ENCODE measurements around the gene KIF20B.

DNA sequence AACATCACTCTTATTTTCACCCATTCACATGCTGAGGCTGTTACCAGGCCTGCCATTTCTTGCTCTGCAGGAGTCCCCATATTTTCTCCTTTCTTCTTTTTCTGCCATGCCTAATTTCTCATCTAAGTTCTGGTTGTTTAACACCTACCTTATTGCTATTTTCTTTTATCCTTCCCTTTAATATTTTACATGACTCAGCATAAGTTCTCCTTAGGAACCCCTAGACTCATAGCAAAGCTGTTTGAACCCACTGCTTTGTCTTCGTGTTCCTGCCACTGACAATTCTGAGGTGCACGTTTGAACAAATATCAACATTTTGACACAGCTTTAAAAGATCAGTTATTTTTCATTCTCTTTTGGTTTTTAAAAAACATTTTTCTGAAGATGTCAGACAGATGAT, 98.2 kb downstream of the KIF20B start:
- TF ChIP-seq, protein P1, sequence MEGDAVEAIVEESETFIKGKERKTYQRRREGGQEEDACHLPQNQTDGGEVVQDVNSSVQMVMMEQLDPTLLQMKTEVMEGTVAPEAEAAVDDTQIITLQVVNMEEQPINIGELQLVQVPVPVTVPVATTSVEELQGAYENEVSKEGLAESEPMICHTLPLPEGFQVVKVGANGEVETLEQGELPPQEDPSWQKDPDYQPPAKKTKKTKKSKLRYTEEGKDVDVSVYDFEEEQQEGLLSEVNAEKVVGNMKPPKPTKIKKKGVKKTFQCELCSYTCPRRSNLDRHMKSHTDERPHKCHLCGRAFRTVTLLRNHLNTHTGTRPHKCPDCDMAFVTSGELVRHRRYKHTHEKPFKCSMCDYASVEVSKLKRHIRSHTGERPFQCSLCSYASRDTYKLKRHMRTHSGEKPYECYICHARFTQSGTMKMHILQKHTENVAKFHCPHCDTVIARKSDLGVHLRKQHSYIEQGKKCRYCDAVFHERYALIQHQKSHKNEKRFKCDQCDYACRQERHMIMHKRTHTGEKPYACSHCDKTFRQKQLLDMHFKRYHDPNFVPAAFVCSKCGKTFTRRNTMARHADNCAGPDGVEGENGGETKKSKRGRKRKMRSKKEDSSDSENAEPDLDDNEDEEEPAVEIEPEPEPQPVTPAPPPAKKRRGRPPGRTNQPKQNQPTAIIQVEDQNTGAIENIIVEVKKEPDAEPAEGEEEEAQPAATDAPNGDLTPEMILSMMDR (IDR thresholded peaks at IDR 0.05) = no peak
- no peak for TF ChIP-seq POLR2AphosphoS5 (IDR thresholded peaks at IDR 0.05)

Measured in prostate gland (tissue), 2 donors.